WI38 (cell line): ENCODE data around the gene RPAP2.

Experiments
- H3K4me3 ChIP-seq: 2 replicates; pipeline ENCODE4 v1.5.1; 2011; ENCODE audit warnings: low read depth, mild to moderate bottlenecking, control low read depth, low read length
- CTCF ChIP-seq: IDR thresholded peaks from 2 replicates; pipeline ENCODE4 v1.5.1; 2012; ENCODE audit warnings: low read depth, mild to moderate bottlenecking, control low read depth, low read length

The RPAP2 gene

GRCh38 chr1:92324784-92325183 is 25.9 kb downstream of the RPAP2 start:
- TF ChIP-seq CTCF = no peak
- H3K4me3 ChIP-seq = no peak overlapping the region

GRCh38 chr1:92326681-92327080 is 27.8 kb downstream of the RPAP2 start:
- no peak overlapping the region for H3K4me3 ChIP-seq
- TF ChIP-seq CTCF = no peak

- no peak overlapping the region for H3K4me3 ChIP-seq
- TF ChIP-seq CTCF = no peak
These were observed 28.9 kb downstream of the RPAP2 start for GRCh38 chr1:92327794-92328193.

- no peak for TF ChIP-seq CTCF
These were observed 30.7 kb downstream of the RPAP2 start for GRCh38 chr1:92329347-92330129.

GRCh38 chr1:92333668-92334067 is 34.8 kb downstream of the RPAP2 start:
- no peak for TF ChIP-seq CTCF
- no peak overlapping the region for H3K4me3 ChIP-seq

More at GRCh38 chr1:92329347-92330129, 30.7 kb downstream of the RPAP2 start:
- H3K4me3 ChIP-seq = no peak overlapping the region

GRCh38 chr1:92340154-92340553 is 41.3 kb downstream of the RPAP2 start:
- no peak overlapping the region for H3K4me3 ChIP-seq
- TF ChIP-seq CTCF = no peak

GRCh38 chr1:92342401-92342800 is 43.5 kb downstream of the RPAP2 start:
- H3K4me3 ChIP-seq = no peak overlapping the region
- TF ChIP-seq CTCF = no peak
